Coronary artery (tissue), 2 donors: ENCODE measurements around the gene SEPTIN5.
A peak's percentile ranks its signal among the peaks of the same experiment; 100 is the strongest.

Experiments used
- DNase-seq: peaks from one replicate; pipeline ENCODE4 v3.0.0-alpha.2; 2017; ENCODE audit warnings: low spot score
- H3K27ac ChIP-seq, 2 donors: fragments of 200-600 bp; sonication (generic); one replicate each; pipeline ENCODE4 v1.5.1; 2016 to 2019
- H3K4me3 ChIP-seq: fragments of 200-600 bp; sonication (generic); 2 replicates; pipeline ENCODE4 v1.5.1; 2016; ENCODE audit warnings: mild to moderate bottlenecking, moderate library complexity
- TF ChIP-seq, protein P1 (sequence below): fragments of 200-600 bp; sonication (generic); IDR thresholded peaks from one replicate; pipeline ENCODE4 v1.5.1; 2019; ENCODE audit warnings: antibody characterized with exemption

Gene SEPTIN5

DNA sequence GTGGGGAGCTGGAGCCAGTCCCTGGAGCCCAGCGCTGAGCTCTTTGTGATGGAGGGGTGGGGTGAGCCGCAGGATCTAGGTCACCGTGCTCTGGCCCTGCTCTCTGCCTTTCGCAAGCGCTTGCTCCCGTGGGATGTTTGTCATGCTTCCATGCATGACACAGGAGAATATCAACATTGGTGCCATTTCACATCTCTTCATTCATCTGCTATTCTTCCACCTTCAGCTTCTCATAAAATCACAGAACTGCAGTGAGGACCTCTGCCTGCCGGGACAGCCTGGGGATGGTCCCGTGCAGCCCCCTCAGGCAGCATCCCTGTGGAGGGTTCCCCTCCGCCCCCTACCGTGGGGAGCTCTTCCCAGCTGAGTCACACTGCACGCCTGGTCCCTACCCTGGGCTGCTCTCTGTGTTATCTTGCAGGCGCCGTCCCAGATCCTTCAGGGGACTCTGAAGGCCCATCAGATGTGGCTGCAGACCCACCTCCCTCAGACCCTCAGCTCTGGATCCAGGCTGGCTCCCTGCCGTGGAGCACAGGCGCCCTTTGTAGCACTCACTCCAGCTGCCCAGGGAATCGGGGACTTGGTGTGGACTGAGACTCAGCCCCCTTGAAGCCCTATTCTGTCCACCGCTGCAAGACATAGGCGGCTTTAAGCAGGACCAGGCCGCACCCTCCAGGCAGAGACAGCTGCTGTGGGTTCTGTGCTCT, 5.1 kb upstream of the SEPTIN5 start:
- TF ChIP-seq, protein P1, sequence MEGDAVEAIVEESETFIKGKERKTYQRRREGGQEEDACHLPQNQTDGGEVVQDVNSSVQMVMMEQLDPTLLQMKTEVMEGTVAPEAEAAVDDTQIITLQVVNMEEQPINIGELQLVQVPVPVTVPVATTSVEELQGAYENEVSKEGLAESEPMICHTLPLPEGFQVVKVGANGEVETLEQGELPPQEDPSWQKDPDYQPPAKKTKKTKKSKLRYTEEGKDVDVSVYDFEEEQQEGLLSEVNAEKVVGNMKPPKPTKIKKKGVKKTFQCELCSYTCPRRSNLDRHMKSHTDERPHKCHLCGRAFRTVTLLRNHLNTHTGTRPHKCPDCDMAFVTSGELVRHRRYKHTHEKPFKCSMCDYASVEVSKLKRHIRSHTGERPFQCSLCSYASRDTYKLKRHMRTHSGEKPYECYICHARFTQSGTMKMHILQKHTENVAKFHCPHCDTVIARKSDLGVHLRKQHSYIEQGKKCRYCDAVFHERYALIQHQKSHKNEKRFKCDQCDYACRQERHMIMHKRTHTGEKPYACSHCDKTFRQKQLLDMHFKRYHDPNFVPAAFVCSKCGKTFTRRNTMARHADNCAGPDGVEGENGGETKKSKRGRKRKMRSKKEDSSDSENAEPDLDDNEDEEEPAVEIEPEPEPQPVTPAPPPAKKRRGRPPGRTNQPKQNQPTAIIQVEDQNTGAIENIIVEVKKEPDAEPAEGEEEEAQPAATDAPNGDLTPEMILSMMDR: no peak
- DNase-seq: no peak
- Histone ChIP-seq H3K27ac (no peak overlapping the region), H3K4me3 (no peak overlapping the region)

- no peak overlapping the region for H3K27ac ChIP-seq
- no peak overlapping the region for H3K4me3 ChIP-seq
- TF ChIP-seq, protein P1: no peak
- DNase-seq: no peak
Measured at GRCh38 chr22:19710020-19710768, 4.1 kb upstream of the SEPTIN5 start.

DNA sequence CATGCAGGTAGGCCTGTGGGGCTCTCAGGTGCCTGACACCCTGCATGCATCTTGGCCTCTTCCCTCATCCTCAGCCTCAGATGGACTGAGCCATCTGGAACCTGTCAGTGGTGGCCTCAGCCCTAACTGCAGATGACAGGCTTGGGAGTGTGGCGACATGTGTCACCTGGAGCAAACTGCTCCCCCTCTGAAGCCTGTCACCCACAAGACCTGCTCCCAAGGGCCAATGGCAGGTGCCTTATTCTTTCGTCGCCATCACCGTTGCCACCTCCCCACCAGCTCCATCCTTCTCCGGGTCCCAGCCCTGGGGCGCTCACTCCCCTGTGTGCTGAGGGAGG, 3.6 kb upstream of the SEPTIN5 start:
- no peak overlapping the region for H3K27ac ChIP-seq
- no peak for DNase-seq
- no peak overlapping the region for H3K4me3 ChIP-seq
- TF ChIP-seq, protein P1: no peak

DNA sequence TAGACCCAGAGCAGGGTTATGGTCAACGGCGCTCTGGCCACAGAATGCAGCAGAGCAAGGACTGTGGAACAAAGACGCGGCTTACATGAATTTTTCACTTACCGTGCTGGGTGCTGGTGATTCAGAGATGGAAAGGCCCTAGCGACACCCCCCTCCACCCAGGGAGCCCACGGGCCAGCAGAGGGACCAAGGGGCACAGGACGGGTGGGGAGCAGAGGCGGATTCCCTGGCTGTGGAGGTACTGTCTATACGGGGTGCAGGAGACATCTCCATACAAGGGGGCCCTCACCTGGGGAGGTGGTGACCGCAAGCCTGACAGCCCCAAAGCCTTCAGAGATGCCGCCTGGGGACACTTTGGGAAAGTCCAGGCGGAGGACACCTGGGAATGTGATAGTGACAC, 1.1 kb upstream of the SEPTIN5 start:
- TF ChIP-seq, protein P1: no peak
- Histone ChIP-seq H3K27ac (no peak overlapping the region), H3K4me3 (no peak overlapping the region)
- no peak for DNase-seq

- Histone ChIP-seq H3K27ac (peak overlapping the region in 1 of 2 donors; percentile 3), H3K4me3 (peak overlapping the region; percentile 89)
- DNase-seq: no peak
- TF ChIP-seq, protein P1: no peak
Measured at GRCh38 chr22:19713650-19714311, 522 bp upstream of the SEPTIN5 start.

DNA sequence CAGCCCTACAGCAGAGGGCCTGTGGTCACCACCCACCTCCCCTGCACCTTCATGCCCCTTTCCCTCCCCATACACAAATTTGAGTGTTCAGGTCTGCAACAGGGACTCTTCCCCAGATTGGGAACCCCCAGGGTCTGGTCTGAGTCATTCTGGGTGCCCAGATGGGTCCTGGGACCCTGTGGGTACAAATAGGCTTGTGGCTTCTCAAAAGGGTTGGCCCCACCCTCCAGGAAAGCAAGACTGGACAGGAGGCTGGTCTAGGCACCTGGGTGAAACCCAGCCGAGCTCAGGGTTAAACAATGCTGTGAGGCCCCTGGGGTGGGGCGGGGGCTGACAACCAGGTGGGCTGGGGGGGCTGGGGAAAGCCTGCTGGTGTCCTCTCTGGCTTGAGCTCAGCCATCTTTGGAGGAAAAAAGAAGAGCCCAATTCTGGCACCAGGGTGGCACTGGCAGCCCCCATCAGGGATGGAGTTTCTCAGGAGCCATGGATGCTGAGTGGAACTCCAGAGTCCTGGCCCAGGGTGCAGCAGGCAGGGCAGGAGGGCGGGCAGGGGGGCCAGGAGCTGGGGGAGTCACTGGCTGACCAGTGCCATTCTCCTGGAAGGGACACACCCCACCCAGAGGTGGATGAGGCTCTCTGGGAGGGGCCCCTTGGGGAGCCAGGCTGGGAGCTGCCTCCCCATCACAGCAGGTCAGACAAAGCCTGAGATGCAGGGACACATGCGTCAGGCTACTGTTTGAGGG, 1.1 kb downstream of the SEPTIN5 start:
- TF ChIP-seq, protein P1: no peak
- DNase-seq: no peak
- H3K4me3 ChIP-seq: peak overlapping the region; percentile 89
- peak overlapping the region in 1 of 2 donors; percentile 28 for H3K27ac ChIP-seq
